ENCODE results near the gene ARHGAP10.
"Not testable (repeated sequence)": the region's sequence is repeated elsewhere in the genome, so short reads cannot be mapped to it uniquely, and the experiment has no call there.

ARHGAP10 gene

GRCh38 chr4:148081745-148082144 lies 349.9 kb downstream of the ARHGAP10 start:
- FAIRE-seq (no peak), DNase-seq (ENCODE audit: insufficient read length, low spot score) (no peak)
- TF ChIP-seq TAF1 (IDR thresholded peaks at IDR 0.05; ENCODE audit: low read depth, low read length) = no peak

GRCh38 chr4:148083073-148083472 lies 351.2 kb downstream of the ARHGAP10 start:
- DNase-seq (ENCODE audit: insufficient read length, low spot score); FAIRE-seq: not testable (repeated sequence)

- FAIRE-seq = no peak
- TF ChIP-seq SPI1 (IDR thresholded peaks at IDR 0.05; ENCODE audit: low read depth, low read length) = no peak
- no peak for TF ChIP-seq TAF1 (IDR thresholded peaks at IDR 0.05; ENCODE audit: low read depth, low read length)
- TF ChIP-seq POLR2A (IDR thresholded peaks at IDR 0.05; ENCODE audit: low read depth, low read length) = no peak
- TF ChIP-seq POU2F2 (IDR thresholded peaks at IDR 0.05; ENCODE audit: low read depth, low read length) = no peak
- no peak for TF ChIP-seq POLR2AphosphoS5 (IDR thresholded peaks at IDR 0.05; ENCODE audit: low read depth, low read length)
- no peak for TF ChIP-seq PAX5 (IDR thresholded peaks at IDR 0.05; ENCODE audit: insufficient read depth, low read length, severe bottlenecking)
- no peak for DNase-seq (ENCODE audit: insufficient read length, low spot score)
Measured at GRCh38 chr4:148089624-148090023, 357.7 kb downstream of the ARHGAP10 start.

- FAIRE-seq (no peak), DNase-seq (ENCODE audit: insufficient read length, low spot score) (no peak)
- TF ChIP-seq POLR2A (IDR thresholded peaks at IDR 0.05; ENCODE audit: low read depth, low read length) = no peak
- no peak for TF ChIP-seq POLR2AphosphoS5 (IDR thresholded peaks at IDR 0.05; ENCODE audit: low read depth, low read length)
- TF ChIP-seq TAF1 (IDR thresholded peaks at IDR 0.05; ENCODE audit: low read depth, low read length) = no peak
- no peak for TF ChIP-seq POU2F2 (IDR thresholded peaks at IDR 0.05; ENCODE audit: low read depth, low read length)
- TF ChIP-seq SPI1 (IDR thresholded peaks at IDR 0.05; ENCODE audit: low read depth, low read length) = no peak
- TF ChIP-seq PAX5 (IDR thresholded peaks at IDR 0.05; ENCODE audit: insufficient read depth, low read length, severe bottlenecking) = no peak
Measured at GRCh38 chr4:148090029-148090428, 358.1 kb downstream of the ARHGAP10 start.

- DNase-seq (ENCODE audit: insufficient read length, low spot score) (no peak), FAIRE-seq (no peak)
- no peak for TF ChIP-seq POLR2A (IDR thresholded peaks at IDR 0.05; ENCODE audit: low read depth, low read length)
- TF ChIP-seq SPI1 (IDR thresholded peaks at IDR 0.05; ENCODE audit: low read depth, low read length) = no peak
- no peak for TF ChIP-seq POLR2AphosphoS5 (IDR thresholded peaks at IDR 0.05; ENCODE audit: low read depth, low read length)
- TF ChIP-seq PAX5 (IDR thresholded peaks at IDR 0.05; ENCODE audit: insufficient read depth, low read length, severe bottlenecking) = no peak
- TF ChIP-seq POU2F2 (IDR thresholded peaks at IDR 0.05; ENCODE audit: low read depth, low read length) = no peak
- no peak for TF ChIP-seq TAF1 (IDR thresholded peaks at IDR 0.05; ENCODE audit: low read depth, low read length)
Measured at GRCh38 chr4:148090503-148091476, 358.9 kb downstream of the ARHGAP10 start.

GRCh38 chr4:148091896-148092295 lies 360.0 kb downstream of the ARHGAP10 start:
- TF ChIP-seq POLR2A (IDR thresholded peaks at IDR 0.05; ENCODE audit: low read depth, low read length) = no peak
- TF ChIP-seq POU2F2 (IDR thresholded peaks at IDR 0.05; ENCODE audit: low read depth, low read length) = no peak
- no peak for TF ChIP-seq POLR2AphosphoS5 (IDR thresholded peaks at IDR 0.05; ENCODE audit: low read depth, low read length)
- TF ChIP-seq TAF1 (IDR thresholded peaks at IDR 0.05; ENCODE audit: low read depth, low read length) = no peak
- TF ChIP-seq SPI1 (IDR thresholded peaks at IDR 0.05; ENCODE audit: low read depth, low read length) = no peak
- FAIRE-seq = no peak
- DNase-seq (ENCODE audit: insufficient read length, low spot score) = no peak

GRCh38 chr4:148092316-148093014 lies 360.6 kb downstream of the ARHGAP10 start:
- DNase-seq (ENCODE audit: insufficient read length, low spot score) = no peak
- FAIRE-seq = no peak
- no peak for TF ChIP-seq TAF1 (IDR thresholded peaks at IDR 0.05; ENCODE audit: low read depth, low read length)
- no peak for TF ChIP-seq POU2F2 (IDR thresholded peaks at IDR 0.05; ENCODE audit: low read depth, low read length)
- TF ChIP-seq PAX5 (IDR thresholded peaks at IDR 0.05; ENCODE audit: insufficient read depth, low read length, severe bottlenecking) = no peak
- TF ChIP-seq SPI1 (IDR thresholded peaks at IDR 0.05; ENCODE audit: low read depth, low read length) = no peak
- TF ChIP-seq POLR2A (IDR thresholded peaks at IDR 0.05; ENCODE audit: low read depth, low read length) = no peak
- no peak for TF ChIP-seq POLR2AphosphoS5 (IDR thresholded peaks at IDR 0.05; ENCODE audit: low read depth, low read length)

- FAIRE-seq = no peak
- TF ChIP-seq POU2F2 (IDR thresholded peaks at IDR 0.05; ENCODE audit: low read depth, low read length) (no peak), TAF1 (IDR thresholded peaks at IDR 0.05; ENCODE audit: low read depth, low read length) (no peak), PAX5 (IDR thresholded peaks at IDR 0.05; ENCODE audit: insufficient read depth, low read length, severe bottlenecking) (no peak), POLR2A (IDR thresholded peaks at IDR 0.05; ENCODE audit: low read depth, low read length) (no peak), SPI1 (IDR thresholded peaks at IDR 0.05; ENCODE audit: low read depth, low read length) (no peak), POLR2AphosphoS5 (IDR thresholded peaks at IDR 0.05; ENCODE audit: low read depth, low read length) (no peak)
- DNase-seq (ENCODE audit: insufficient read length, low spot score) = no peak
Measured at GRCh38 chr4:148093065-148093464, 361.2 kb downstream of the ARHGAP10 start.

- TF ChIP-seq POLR2AphosphoS5 (IDR thresholded peaks at IDR 0.05; ENCODE audit: low read depth, low read length) (no peak), POLR2A (IDR thresholded peaks at IDR 0.05; ENCODE audit: low read depth, low read length) (no peak), SPI1 (IDR thresholded peaks at IDR 0.05; ENCODE audit: low read depth, low read length) (no peak), PAX5 (IDR thresholded peaks at IDR 0.05; ENCODE audit: insufficient read depth, low read length, severe bottlenecking) (no peak), TAF1 (IDR thresholded peaks at IDR 0.05; ENCODE audit: low read depth, low read length) (no peak), POU2F2 (IDR thresholded peaks at IDR 0.05; ENCODE audit: low read depth, low read length) (no peak)
- no peak for FAIRE-seq
- no peak for DNase-seq (ENCODE audit: insufficient read length, low spot score)
Measured at GRCh38 chr4:148094149-148094548, 362.3 kb downstream of the ARHGAP10 start.
